Eye (tissue), 1 donor: Measurements from ENCODE around the gene ZBTB16.

Source experiments
- DNase-seq: peaks from one replicate; pipeline ENCODE4 v3.0.0-alpha.2; 2015

ZBTB16 gene

DNA sequence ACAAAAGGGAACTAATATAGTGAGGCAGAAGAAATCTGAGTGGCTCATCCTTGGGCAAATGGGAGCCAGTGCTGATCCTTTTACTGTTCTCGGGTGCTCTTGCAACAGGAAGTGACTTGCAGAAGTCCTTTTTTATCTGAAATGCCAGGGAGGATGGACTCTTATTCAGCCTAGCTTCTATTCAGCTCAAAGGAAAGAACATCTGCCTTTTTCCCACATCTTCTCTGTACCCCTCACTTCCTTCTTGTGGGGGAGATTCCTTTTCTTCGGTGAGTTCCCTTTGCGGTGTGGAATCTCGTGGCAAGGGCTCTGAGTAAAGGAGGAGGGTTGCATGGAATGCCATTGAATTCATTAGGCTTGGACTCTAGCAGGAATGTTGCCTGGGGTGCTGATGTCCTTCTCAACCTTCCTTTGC is 76.2 kb downstream of the ZBTB16 start:
- DNase-seq = no peak

DNA sequence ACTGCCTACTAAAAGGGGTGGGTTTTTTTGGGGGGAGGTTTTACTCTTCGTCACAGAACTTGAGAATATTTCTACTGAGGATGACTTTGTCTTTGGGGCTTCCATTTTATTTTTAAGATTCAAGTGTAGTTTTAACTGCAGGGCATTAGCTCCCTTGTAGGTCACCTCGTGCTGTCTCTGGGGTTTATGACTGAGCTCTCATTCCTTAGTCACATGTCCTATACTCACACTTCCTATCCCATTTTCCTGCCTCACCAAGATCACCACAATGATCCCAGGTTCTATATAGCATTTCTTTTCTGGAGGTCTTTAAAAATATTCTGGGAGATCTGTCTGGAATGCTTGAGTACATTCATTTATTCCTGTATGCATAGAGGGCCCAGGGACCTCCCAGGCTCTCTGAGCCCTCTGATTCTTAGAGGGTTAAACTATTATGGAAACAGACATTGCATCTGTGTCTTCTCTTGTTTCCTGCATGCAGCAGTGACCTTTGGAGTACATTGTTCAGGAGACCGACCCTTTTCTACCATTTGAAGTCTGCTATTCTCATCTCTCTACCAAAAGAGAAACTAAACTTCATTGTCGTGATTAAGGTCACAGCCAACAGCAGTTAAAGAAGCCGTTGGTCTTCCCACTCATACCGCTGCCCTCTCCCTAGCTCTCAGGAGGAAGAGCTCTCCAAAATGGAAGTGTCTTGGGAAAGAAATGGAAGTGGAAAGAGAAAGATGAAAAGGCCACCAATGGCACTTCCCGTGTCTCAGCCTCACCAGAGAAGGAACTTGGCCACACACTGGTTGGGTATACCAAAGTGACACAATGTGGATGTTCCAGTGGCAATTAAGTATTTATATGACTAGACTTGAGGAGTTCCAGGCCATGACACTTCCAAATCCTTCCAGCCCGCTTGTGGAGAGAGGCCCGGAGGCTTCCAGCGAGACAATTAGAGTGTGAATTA is 77.5 kb downstream of the ZBTB16 start:
- no peak for DNase-seq

DNA sequence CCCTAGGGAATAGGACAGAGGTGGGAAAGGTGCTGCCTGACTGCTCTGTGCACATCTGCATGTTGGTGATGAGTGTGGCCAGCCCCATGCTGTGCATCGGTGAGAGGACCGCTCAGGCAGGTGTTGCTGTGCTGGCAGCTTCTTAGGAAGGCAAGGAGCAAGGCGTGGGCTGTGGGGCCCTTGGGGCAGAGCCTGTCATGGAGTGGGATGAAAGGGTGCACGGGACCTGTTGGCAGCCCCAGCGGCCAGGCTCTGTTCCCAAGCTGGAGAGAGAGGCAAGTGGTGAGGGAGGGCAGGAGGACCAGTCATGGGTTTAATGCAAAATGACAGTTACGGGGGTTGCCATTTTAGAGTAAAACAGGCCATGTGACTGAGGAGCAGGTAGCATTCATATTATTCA is 78.3 kb downstream of the ZBTB16 start:
- no peak for DNase-seq

DNA sequence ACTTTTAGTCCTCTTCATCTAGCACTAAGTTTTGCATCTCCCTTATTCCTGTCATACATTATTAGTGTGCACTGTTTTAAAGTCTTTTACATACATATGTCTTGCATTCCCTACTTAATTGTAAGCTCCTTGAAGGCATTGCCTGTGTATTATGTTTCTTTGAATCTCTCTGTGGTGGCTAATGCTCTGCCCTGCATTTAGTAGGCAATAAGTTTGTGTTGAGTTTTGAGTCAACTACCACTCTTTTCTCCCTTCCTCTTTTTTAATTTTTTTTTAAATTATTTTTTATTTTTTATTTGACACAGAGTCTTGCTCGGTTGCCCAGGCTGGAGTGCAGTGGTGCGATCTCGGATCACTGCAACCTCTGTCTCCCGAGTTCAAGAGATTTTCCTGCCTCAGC is 78.9 kb downstream of the ZBTB16 start:
- DNase-seq = no peak

DNA sequence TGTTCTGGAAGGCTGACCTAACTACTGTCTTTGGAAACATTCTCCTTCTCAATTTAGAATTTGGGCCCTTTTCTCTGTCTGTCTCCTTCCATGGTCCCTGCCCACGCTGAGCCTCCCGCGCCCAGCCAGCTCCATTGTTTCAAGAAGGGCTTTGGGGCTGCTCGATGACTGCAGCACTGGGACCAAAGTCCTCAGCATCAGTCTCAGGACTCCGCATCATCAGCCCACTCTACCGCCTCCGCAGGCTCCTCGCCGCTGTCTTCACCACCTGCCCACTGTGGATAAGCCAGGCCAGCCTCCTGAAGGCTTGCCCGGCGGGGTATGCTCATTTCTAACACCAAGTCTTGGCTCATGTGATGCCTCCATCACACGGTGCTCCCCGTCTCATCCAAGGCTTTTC is 81.3 kb downstream of the ZBTB16 start:
- DNase-seq = no peak

DNA sequence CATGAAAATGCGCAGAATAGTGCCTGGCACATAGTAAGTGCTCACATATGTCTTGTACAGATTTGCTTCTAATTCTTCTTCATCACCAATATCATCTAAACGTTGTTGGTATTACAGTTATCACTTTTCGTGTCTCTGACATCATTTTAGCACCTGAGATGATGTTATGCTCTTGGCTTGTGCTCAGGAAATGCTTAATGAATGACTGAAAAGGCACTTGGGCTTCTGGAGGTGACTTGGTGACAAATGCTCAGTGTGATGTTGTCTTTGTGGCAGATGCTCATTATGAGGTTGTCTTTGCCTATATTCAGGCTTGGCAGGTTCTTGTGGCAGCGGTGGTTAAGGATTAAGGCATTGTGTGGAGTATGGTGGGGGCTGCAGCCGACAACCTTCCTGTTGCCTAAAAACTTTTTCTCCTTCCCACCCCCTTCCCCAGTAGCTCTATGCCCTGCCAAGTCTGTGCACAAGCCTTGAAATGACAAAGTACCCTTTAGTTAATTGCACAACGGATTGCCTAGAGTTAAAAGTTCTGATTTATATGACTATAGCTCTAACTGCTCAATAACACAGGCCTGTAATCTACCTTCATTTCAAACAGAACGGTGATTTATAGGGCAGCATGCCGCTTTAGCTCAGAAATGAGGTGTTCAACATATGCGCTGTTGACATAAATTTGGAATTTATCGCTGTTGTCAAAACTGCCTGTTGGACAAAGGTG is 82.5 kb downstream of the ZBTB16 start:
- no peak for DNase-seq

DNA sequence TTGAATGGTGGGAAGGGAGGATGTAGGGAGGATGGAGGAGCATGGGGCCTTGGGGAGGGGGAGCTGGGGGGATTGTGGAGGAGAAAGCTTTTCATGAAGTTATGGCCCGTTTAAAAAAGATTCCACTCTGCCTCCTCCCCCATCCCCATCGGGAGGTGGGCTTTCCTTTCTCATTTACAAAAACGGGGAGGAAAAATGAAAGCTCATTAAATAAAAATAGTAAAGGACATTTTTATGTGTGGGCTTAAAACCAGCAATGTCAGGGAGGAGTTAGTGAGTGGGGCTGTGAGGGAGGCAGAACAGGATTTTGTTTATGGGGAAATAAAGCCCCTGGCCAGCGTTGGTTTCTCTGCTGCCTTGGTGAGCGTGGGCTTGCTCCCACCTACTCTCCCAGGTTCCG is 83.2 kb downstream of the ZBTB16 start:
- no peak for DNase-seq

DNA sequence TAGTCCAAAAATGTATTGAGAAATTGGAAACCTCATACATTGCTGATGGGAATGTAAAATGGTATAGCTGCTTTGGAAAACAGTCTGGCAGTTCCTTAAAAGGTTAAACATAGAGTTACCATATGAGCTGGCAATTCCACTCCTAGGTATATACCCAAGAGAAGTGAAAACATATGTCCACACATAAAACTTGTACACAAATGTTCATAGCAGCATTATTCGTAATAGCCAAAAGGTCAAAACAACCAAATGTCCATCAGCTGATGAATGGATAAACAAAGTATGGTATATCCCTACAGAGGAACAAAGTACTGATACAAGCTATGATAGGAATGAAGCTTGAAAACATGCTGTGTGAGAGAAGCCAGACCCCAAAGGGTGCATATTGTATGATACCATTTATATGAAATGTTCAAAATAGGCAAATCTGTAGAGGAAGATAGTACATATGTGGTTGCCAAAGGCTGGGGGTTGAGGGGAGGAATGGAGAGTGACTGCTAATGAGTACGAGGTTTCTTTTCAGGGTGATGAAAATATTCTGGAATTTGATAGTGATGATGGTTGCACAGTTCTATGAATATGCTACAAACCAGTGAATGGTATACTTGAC is 85.8 kb downstream of the ZBTB16 start:
- no peak for DNase-seq

DNA sequence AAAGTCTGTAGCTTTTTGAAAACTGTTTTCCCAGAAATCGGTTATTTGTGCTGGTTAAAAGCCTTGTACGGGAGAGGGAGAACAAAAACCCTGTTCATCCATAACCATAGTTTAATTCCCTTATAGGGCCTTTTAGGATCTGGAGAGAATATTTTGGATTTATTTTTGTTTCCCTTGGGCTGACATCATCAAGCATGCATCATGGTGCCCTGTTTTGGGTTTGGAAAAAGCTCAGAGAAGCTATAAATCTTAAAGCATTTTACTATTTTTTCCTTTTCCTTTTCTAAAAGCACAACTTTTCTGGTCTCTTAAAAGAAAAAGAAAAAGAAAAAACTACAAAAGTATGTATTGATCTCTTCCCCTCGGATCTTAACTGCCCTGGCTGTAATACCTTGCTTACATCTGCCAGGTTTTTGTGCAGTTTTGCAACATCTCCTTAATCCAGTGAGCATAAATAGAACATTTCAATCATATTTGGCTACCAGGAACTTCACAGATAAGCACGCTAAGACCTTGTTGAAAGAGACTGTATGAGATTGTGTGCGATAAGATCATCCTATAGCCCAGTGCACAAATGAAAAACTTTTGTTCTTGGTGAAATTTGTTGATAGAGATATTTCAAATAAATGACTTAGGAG is 88.0 kb downstream of the ZBTB16 start:
- no peak for DNase-seq

DNA sequence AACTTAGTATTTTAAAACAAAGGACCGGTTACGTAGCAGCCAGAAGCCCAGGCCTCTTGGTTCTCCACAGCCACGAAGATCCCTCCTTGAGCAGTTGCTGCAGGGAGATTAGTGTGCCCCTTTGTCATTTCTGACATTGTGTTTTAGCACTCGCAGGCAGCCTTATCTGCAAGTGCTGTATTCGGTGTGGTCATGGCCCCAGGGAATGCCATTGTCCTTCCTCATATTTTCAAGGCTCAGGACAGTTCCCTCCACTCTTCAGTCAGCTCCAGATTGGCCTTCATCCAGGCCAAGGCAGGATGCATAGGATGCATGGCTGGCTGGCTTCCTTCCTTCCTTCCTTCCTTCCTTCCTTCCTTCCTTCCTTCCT is 88.5 kb downstream of the ZBTB16 start:
- DNase-seq = peak; percentile 51

DNA sequence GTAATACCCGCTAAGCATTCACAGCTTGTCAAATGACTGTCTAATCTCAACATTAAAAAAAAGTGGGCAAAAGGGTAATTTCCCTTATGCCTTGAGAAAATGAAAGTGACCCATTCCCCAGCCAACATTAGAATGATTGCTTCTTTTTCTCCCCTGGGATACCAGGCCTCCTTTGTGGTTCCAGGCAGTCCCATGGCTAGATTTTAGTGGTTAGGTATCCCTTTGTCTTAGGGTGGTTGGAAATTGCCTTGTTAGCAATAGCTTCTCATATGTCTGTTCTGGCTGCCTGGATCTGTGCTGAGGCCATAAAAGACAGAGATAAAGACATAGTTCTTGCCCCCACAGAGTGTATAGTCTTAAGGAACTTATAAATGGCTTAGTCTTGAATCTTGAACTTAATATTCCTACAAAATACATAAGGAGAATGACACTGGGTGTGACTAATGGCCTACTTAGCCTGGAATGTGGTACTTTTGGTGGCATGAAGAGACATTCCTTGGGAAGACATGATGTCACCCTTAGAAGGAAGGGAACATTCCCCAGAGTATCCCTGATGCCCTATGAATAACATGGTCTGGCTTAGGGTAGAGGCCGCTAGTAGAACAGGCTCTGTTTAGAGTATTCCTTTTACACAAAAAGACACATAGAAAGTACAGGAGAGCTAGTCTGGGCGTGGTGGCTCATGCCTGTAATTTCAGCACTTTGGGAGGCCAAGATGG is 90.3 kb downstream of the ZBTB16 start:
- no peak for DNase-seq

DNA sequence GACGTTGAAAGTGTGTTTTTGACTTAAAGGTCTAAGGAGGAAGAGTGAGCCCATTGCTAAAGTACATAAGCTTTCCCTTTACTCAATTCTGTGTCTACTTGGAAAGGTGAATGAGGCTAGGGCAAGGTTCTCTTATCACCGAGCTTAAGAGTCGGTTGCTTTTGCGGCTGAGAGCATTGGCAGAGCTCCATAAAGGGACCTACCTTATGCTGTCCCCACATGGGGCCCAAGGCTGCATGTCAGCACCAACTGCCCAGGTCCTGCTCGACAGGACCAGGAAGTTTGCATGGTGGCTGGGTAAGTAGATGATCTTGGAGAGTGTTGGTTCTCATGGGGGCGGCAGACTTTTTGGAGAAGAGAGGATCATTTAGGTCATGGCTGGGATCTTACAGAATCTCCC is 91.2 kb downstream of the ZBTB16 start:
- DNase-seq = no peak

DNA sequence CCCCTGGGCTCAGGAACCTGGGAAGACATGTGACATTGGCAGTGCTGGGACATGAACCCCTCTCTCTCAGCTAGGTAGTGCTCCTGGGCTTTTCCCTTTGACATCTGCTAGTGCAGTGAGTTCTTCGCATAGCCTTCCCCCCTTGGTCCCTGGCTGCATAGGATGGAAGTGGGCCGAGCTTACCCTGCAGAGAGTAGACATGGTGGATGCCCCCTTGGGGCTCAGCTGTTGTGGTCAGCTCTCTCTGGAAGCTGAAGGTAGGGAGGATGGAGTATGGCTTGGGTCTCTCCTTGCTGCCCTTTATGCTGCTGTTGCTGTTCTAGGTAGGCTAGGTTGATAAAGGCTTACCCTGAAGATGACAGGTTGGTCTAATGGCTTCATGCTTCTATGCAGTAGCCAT is 92.1 kb downstream of the ZBTB16 start:
- DNase-seq = no peak

DNA sequence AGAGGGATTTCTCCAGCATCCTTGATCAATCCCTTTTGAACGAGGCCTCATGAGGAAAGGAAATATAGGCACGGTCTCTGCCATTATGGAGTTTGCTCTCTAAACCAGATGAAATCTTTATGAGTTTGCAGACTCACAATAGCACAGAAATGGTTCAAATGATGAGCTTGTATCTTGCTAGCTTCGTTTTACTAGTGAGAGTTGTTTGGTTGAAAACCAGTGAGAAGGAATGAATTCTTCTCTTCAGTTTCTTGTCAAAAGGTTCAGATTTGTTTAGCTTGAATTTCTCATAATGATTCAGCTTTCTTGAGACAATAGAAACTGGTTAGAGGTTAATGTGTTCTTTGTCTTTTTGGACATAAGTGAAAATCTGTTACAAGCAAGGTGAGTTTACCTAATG is 92.7 kb downstream of the ZBTB16 start:
- no peak for DNase-seq

DNA sequence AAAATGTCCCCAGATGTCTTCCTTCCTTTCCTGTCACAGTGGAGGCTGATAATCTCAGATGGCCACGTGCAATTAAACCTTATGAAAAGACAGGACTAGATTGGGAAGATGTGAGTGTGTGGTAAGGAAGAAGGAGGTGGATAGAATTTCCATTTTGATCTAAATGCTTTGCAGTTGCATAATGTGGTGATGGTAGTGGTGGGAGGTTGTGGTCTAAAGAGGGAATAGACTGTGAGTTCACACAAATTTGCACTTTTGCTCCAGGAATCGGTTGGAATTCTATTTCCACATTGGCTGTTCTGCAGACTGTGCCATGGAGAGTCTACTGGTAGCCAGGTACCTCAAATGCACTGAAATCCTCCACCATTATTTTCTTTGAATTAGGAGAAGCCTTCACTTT is 93.3 kb downstream of the ZBTB16 start:
- no peak for DNase-seq

DNA sequence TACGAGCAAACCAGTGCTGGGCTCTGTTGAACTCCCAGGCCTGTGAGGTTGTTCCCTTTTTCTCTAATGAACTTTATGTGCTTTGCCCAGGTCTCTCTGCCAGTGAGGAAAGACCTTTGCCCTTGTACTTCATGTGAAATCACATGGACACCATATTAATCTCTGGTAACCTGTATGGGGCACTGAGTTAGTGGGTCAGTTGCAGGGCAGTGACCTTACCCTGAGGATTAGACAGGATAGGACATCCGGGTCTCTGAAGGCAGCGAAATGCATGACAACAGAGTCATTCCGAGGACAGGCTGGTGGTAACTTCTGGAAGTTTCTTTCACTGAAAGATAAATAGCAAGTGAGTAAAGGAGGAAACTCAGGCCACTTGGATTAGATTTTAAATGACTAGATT is 93.7 kb downstream of the ZBTB16 start:
- DNase-seq = no peak

DNA sequence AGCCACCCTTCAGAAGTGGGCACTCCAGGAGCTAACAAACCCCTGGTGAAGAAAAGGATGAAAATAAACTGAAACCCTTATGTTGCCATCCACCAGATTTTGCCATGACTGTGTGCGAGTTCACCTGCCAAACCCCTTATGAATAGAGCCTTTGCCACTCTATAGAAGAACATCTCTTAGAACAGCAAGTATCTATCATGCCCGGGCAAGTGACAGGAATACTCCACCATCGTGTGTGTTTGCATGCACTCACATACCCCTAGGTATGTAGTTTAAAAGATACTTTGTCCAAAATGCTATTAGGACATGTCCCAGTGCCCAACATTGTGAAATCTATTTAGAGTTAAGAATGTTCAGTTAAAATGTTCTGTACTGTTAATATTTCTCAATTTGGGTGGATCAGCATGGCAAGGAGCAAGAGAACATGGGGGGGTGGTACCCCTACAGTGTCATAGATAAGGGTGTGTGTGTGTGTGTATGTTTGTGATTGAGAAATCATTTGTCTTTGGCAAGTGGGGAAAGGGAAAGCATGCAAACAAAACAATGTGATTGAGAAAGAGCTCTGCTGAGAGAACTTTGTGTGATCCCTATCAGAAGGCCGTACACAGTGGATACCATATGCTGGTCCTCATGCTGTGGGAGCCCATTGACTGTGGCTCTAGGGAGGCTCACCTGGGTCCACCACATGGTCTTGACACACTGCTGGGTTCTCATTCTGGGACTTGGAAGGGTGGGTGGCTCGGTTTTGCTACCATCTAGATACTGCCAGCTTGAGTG is 94.9 kb downstream of the ZBTB16 start:
- no peak for DNase-seq

DNA sequence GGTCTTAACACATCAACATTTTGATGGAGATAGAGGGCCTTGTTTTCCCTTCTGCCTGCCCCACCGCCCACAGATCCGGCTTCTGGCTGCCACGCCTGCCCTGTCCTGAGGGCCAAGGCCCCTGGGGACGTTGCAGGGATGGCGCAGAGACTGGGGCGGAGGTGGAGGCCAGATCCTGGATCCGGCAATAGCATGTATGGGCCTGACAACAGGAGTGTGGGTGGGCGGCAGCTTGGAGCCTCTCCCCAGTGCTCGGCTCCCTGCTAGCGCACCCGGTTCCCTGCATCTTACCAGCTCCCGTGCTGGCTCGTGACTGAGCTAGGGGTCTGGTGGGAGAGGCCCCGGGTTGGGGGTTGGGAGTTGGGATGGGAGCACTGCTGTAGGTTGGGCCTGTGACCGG is 95.6 kb downstream of the ZBTB16 start:
- no peak for DNase-seq

DNA sequence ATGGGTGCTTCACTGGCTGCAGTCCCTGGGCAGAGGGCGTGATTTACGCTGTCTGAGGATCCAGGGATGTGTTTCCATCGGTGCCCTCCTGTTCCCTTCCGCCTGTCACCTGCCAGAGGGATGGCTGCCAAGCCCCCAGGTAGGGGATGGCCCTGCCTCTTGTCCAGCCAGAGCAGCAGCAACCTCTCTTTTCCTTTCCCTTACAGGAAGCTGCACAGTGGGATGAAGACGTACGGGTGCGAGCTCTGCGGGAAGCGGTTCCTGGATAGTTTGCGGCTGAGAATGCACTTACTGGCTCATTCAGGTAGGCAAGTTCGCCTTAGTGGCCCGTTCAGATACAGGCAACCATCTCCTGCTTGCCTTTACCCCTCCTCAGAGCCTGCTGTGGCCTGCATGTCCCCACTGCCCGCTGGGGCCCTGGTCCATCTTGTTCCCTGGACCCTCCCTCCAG is 96.6 kb downstream of the ZBTB16 start:
- DNase-seq = no peak

DNA sequence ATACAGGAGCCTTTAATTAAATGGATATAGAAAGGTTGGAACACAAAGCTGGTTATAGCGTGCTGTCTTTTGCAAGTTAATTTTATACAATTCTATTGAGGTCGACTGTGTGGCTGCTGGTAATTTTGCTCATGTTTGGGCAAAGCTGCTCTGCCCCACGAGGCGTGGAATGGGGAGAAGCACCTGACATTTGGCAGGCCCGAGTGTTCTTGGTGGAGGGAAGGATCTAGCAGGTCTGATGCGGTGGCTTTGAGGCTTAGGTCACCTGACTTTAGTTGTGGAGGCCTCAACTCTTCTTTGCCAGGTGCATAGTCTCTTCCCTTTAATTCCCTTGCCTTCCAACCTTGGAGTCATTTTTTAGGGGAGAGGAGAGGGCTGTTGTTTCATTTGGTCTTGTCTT is 97.3 kb downstream of the ZBTB16 start:
- DNase-seq = no peak

DNA sequence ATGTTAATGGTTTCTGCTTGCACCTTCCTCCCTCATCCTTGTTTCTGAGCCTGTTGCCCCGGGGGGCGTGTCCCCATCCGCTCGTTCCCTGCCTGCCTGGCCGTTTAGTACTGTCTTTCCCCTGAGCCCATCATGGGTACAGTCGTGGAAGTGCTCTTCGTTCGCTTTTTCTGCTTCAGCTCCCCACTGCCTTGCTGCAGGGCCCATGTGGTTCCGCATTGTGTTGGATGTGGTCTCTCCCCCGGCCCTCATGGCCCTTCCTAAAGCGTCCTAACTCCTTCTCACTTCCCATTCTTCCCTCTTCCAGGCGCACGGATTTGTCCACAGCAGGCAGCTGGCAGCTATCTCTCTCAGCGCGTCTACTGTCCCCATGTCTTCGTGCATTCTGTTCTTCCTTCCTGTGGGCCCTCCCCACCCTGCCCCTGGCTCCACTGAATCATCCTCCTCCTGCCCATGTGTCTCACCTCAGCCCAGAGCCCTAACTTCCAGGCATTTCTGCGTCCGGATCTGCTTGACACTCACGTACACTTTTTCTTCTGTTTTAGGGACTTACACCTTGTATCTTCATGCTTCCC is 98.1 kb downstream of the ZBTB16 start:
- DNase-seq = no peak
